Right lobe of liver (tissue), 4 donors: Measurements from ENCODE around the gene ZNF556.
"Not testable (repeated sequence)": the region's sequence is repeated elsewhere in the genome, so short reads cannot be mapped to it uniquely, and the experiment has no call there.

ENCODE experiments used
- CTCF ChIP-seq, 4 donors: fragments of 200-600 bp in 3 of 4; fragments of 450-650 bp in 1 of 4; IDR thresholded peaks; one replicate each; pipeline versions ENCODE4 v1.5.1 to v1.8.0; 2016 to 2022; ENCODE audit warnings: antibody characterized with exemption in 4 of 4, mild to moderate bottlenecking in 2 of 4
- POLR2A ChIP-seq: fragments of 450-650 bp; IDR thresholded peaks from one replicate; pipeline ENCODE4 v1.6.1; 2017; ENCODE audit warnings: antibody characterized with exemption, mild to moderate bottlenecking
- donor health status: DM: no; HTN: no; CAD: no.
- donor health status: DM: no; HTN: no; CAD: no.
- donor health status: DM: no; HTN: yes; CAD: no.

GRCh38 chr19:2890531-2890930, 23.4 kb downstream of the ZNF556 start:
- TF ChIP-seq CTCF (IDR thresholded peaks at IDR 0.05); POLR2A: not testable (repeated sequence)
